HEK293 (cell line): ENCODE results near the gene LEMD1.
A peak's percentile ranks its signal among the peaks of the same experiment; 100 is the strongest.

Source experiments
- CTCF ChIA-PET: fragments of 350-600 bp; formaldehyde crosslinking; extraction: SDS; loops from one replicate; lab custom pipeline; 2021; ENCODE audit warnings: antibody characterized with exemption; lab: Yijun Ruan, JAX
- POLR2A ChIA-PET: fragments of 300-600 bp; formaldehyde crosslinking; extraction: SDS; loops from one replicate; lab custom pipeline; 2020; ENCODE audit warnings: antibody characterized with exemption, inconsistent platforms; lab: Yijun Ruan, JAX
- H3K27ac ChIP-seq: fragments of 200-500 bp; sonication (Bioruptor generic); 2 replicates; pipeline ENCODE4 v1.5.1; 2014; ENCODE audit warnings: low read depth, low read length, control low read depth, inconsistent platforms; ENCODE audit errors: extremely low read depth
- H3K36me3 ChIP-seq, 2 experiments: fragments of 200-500 bp in 1 of 2; sonication (Bioruptor generic) in 1 of 2; 1 replicate in 1 of 2; 2 replicates in 1 of 2; pipeline ENCODE4 v1.5.1; 2014 to 2017; ENCODE audit warnings: inconsistent platforms in 2 of 2, low read length in 2 of 2; ENCODE audit not compliant: control insufficient read depth in 2 of 2, insufficient read depth in 1 of 2
- H3K4me1 ChIP-seq: fragments of 200-500 bp; sonication (Bioruptor generic); 2 replicates; pipeline ENCODE4 v1.5.1; 2014; ENCODE audit warnings: mild to moderate bottlenecking, low read length, inconsistent platforms; ENCODE audit not compliant: control insufficient read depth, insufficient read depth
- H3K4me3 ChIP-seq: 2 replicates; pipeline ENCODE4 v1.5.1; 2011; ENCODE audit warnings: low read depth, mild to moderate bottlenecking, control low read depth, low read length, moderate library complexity
- H3K9me3 ChIP-seq: fragments of 200-500 bp; sonication (Bioruptor generic); 2 replicates; pipeline ENCODE4 v1.5.1; 2014; ENCODE audit warnings: low read depth, low read length, inconsistent platforms; ENCODE audit not compliant: control insufficient read depth, insufficient read depth
- GLIS2 ChIP-seq: fragments of 450-650 bp; formaldehyde crosslinking; IDR thresholded peaks from 2 replicates; pipeline ENCODE4 v1.5.1; 2016; ENCODE audit warnings: missing biosample characterization, missing genetic modification characterization
- KLF17 ChIP-seq: fragments of 450-650 bp; formaldehyde crosslinking; IDR thresholded peaks from 2 replicates; pipeline ENCODE4 v1.5.1; 2016; ENCODE audit warnings: missing biosample characterization, missing genetic modification characterization
- MEIS1 ChIP-seq: sonication (generic); formaldehyde crosslinking; IDR thresholded peaks from 2 replicates; pipeline ENCODE4 v1.8.1; 2022; ENCODE audit warnings: missing genetic modification reagents, mild to moderate bottlenecking, borderline replicate concordance
- PRDM1 ChIP-seq: fragments of 450-650 bp; formaldehyde crosslinking; IDR thresholded peaks from 2 replicates; pipeline ENCODE4; 2016; ENCODE audit warnings: missing biosample characterization, missing genetic modification characterization
- PRDM2 ChIP-seq: fragments of 450-650 bp; formaldehyde crosslinking; IDR thresholded peaks from 2 replicates; pipeline ENCODE4 v1.5.1; 2016; ENCODE audit warnings: missing biosample characterization, missing genetic modification characterization, borderline replicate concordance
- SCRT1 ChIP-seq: fragments of 450-650 bp; formaldehyde crosslinking; IDR thresholded peaks from 2 replicates; pipeline ENCODE4 v1.5.1; 2016; ENCODE audit warnings: missing biosample characterization, missing genetic modification characterization, borderline replicate concordance
- YY2 ChIP-seq: fragments of 450-650 bp; formaldehyde crosslinking; IDR thresholded peaks from 2 replicates; pipeline ENCODE4 v1.5.1; 2016; ENCODE audit warnings: missing biosample characterization, missing genetic modification characterization
- ZBTB48 ChIP-seq: fragments of 450-650 bp; formaldehyde crosslinking; IDR thresholded peaks from 2 replicates; pipeline ENCODE4 v1.5.1; 2016; ENCODE audit warnings: missing biosample characterization, missing genetic modification characterization
- ZFHX2 ChIP-seq: fragments of 450-650 bp; formaldehyde crosslinking; conservative IDR thresholded peaks from 2 replicates; pipeline ENCODE4 v1.5.1; 2016; ENCODE audit warnings: missing biosample characterization, missing genetic modification characterization
- ZNF175 ChIP-seq: fragments of 450-650 bp; formaldehyde crosslinking; IDR thresholded peaks from 2 replicates; pipeline ENCODE4 v1.5.1; 2016; ENCODE audit warnings: missing biosample characterization, missing genetic modification characterization
- ZNF23 ChIP-seq: fragments of 450-650 bp; formaldehyde crosslinking; IDR thresholded peaks from 2 replicates; pipeline ENCODE4 v1.5.1; 2016; ENCODE audit warnings: missing biosample characterization, missing genetic modification characterization, borderline replicate concordance
- ZNF280D ChIP-seq: fragments of 450-650 bp; formaldehyde crosslinking; IDR thresholded peaks from 2 replicates; pipeline ENCODE4 v1.5.1; 2016; ENCODE audit warnings: missing biosample characterization, missing genetic modification characterization
- ZNF354C ChIP-seq: fragments of 450-650 bp; formaldehyde crosslinking; IDR thresholded peaks from 2 replicates; pipeline ENCODE4 v1.5.1; 2016; ENCODE audit warnings: missing biosample characterization, missing genetic modification characterization, low read depth, borderline replicate concordance
- ZNF488 ChIP-seq: fragments of 450-650 bp; formaldehyde crosslinking; IDR thresholded peaks from 2 replicates; pipeline ENCODE4 v1.5.1; 2016; ENCODE audit warnings: missing biosample characterization, missing genetic modification characterization
- ZNF518A ChIP-seq: fragments of 450-650 bp; formaldehyde crosslinking; conservative IDR thresholded peaks from 2 replicates; pipeline ENCODE4 v1.5.1; 2016; ENCODE audit warnings: low read depth, missing biosample characterization, missing genetic modification characterization
- ZNF777 ChIP-seq: fragments of 450-650 bp; formaldehyde crosslinking; IDR thresholded peaks from 2 replicates; pipeline ENCODE4 v1.5.1; 2017; ENCODE audit warnings: missing biosample characterization, missing genetic modification characterization, borderline replicate concordance
- ZNF791 ChIP-seq: fragments of 450-650 bp; formaldehyde crosslinking; IDR thresholded peaks from 2 replicates; pipeline ENCODE4 v1.5.1; 2016; ENCODE audit warnings: missing biosample characterization, missing genetic modification characterization
- ZNF830 ChIP-seq: fragments of 450-650 bp; IDR thresholded peaks from 2 replicates; pipeline ENCODE4 v1.5.0; 2018; ENCODE audit warnings: missing biosample characterization, missing genetic modification characterization, low read depth, mild to moderate bottlenecking, moderate library complexity

LEMD1 gene

GRCh38 chr1:205335692-205336091 lies 86.2 kb downstream of the LEMD1 start (continued):
- TF ChIP-seq ZNF280D (no peak), GLIS2 (tag by site-specific recombination) (peak; percentile 78), PRDM1 (peak; percentile 34; the same call in 1 of the 2 replicates), ZNF354C (no peak), ZNF23 (no peak), ZNF488 (tag by site-specific recombination) (no peak), SCRT1 (tag by site-specific recombination) (0 out of 2 replicates have a peak, but pooled peaks have one; percentile 16), ZNF791 (tag by site-specific recombination) (no peak), PRDM2 (tag by site-specific recombination) (no peak), ZNF830 (tag by site-specific recombination) (no peak), ZBTB48 (tag by site-specific recombination) (peak; percentile 70; the same call in 1 of the 2 replicates), ZNF777 (no peak), ZNF175 (no peak), KLF17 (tag by site-specific recombination) (0 out of 2 replicates have a peak, but pooled peaks have one; percentile 24)

GRCh38 chr1:205332015-205332791 lies 89.7 kb downstream of the LEMD1 start:
- H3K4me3 ChIP-seq = no peak overlapping the region
- CTCF ChIA-PET = interaction anchor here (0.6 to 17.5 kb wide), 11 partner anchors 18 to 326 kb away, joined by 3 to 669 read pairs (median 7); no protein-coding TSS in a partner anchor
- H3K36me3 ChIP-seq = no peaks in the 10 kb centered on the region
- no peak overlapping the region for H3K27ac ChIP-seq
- H3K9me3 ChIP-seq = no peaks in the 10 kb centered on the region
- POLR2A ChIA-PET = no interaction called here
- 0 out of 2 replicates have a peak, but pooled peaks cover 2% of the 10 kb centered on the region for H3K4me1 ChIP-seq
- TF ChIP-seq YY2 (tag by site-specific recombination) (no peak), ZNF518A (no peak), MEIS1 (CRISPR knock-in tag) (no peak), ZFHX2 (tag by site-specific recombination) (no peak)
